GM19455 (cell line): Measurements from ENCODE around the gene BRD3.
"Not testable (repeated sequence)": the region's sequence is repeated elsewhere in the genome, so short reads cannot be mapped to it uniquely, and the experiment has no call there.

Experiments
- ATAC-seq: cut with Tn5 transposase; IDR thresholded peaks from one replicate; pipeline ENCODE4 v1.9.1; 2021; ENCODE audit not compliant: unreplicated experiment

BRD3 gene

GRCh38 chr9:133995012-133995896 is 72.6 kb downstream of the BRD3 start:
- ATAC-seq = no peak

GRCh38 chr9:133994353-133995011 is 73.3 kb downstream of the BRD3 start:
- ATAC-seq = no peak

GRCh38 chr9:133993635-133994253 is 74.1 kb downstream of the BRD3 start:
- no peak for ATAC-seq

- ATAC-seq = peak; percentile 60
These were observed 74.8 kb downstream of the BRD3 start for GRCh38 chr9:133992780-133993634.

- peak; percentile 53 for ATAC-seq
These were observed 75.7 kb downstream of the BRD3 start, which contains the start of gene VAV2 for GRCh38 chr9:133991964-133992779. TSS of gene VAV2 (minus strand) at chr9:133992324. CDS start at chr9:133992278, 46 bp downstream.

- no peak for ATAC-seq
These were observed 76.5 kb downstream of the BRD3 start for GRCh38 chr9:133991214-133991921.

GRCh38 chr9:133990366-133991213 is 77.2 kb downstream of the BRD3 start:
- ATAC-seq = no peak

- ATAC-seq = no peak
These were observed 78.0 kb downstream of the BRD3 start for GRCh38 chr9:133989625-133990365.

- ATAC-seq = not testable (repeated sequence)
These were observed 79.1 kb downstream of the BRD3 start for GRCh38 chr9:133988771-133989170.

GRCh38 chr9:133987946-133988665 is 79.7 kb downstream of the BRD3 start:
- ATAC-seq = no peak

- ATAC-seq = no peak
These were observed 80.4 kb downstream of the BRD3 start for GRCh38 chr9:133987446-133987788.

- no peak for ATAC-seq
These were observed 80.9 kb downstream of the BRD3 start for GRCh38 chr9:133986774-133987445.

- ATAC-seq = no peak
These were observed 81.8 kb downstream of the BRD3 start for GRCh38 chr9:133986061-133986460.

GRCh38 chr9:133982971-133983720 is 84.7 kb downstream of the BRD3 start:
- no peak for ATAC-seq

- ATAC-seq = no peak
These were observed 85.7 kb downstream of the BRD3 start for GRCh38 chr9:133981958-133982681.
